HG03354 (cell line): Measurements from ENCODE around the gene ARID1B.

ENCODE experiments used
- ATAC-seq: cut with Tn5 transposase; IDR thresholded peaks from one replicate; pipeline ENCODE4 v1.9.1; 2021; ENCODE audit warnings: mild to moderate bottlenecking; ENCODE audit not compliant: unreplicated experiment, poor library complexity, severe bottlenecking

ARID1B gene

GRCh38 chr6:156996265-156996664 is 219.1 kb downstream of the ARID1B start:
- no peak for ATAC-seq

- no peak for ATAC-seq
Measured at GRCh38 chr6:156998794-156999330, 221.7 kb downstream of the ARID1B start.

- ATAC-seq: no peak
Measured at GRCh38 chr6:156999762-157000161, 222.6 kb downstream of the ARID1B start.

- ATAC-seq: no peak
Measured at GRCh38 chr6:157001716-157002115, 224.5 kb downstream of the ARID1B start.

- ATAC-seq: no peak
Measured at GRCh38 chr6:157002774-157003173, 225.6 kb downstream of the ARID1B start.

GRCh38 chr6:157005940-157006339 is 228.8 kb downstream of the ARID1B start:
- no peak for ATAC-seq

- no peak for ATAC-seq
Measured at GRCh38 chr6:157008568-157008967, 231.4 kb downstream of the ARID1B start.

- no peak for ATAC-seq
Measured at GRCh38 chr6:157012355-157012754, 235.2 kb downstream of the ARID1B start.

- no peak for ATAC-seq
Measured at GRCh38 chr6:157013649-157014304, 236.6 kb downstream of the ARID1B start.

- ATAC-seq: no peak
Measured at GRCh38 chr6:157014871-157015270, 237.7 kb downstream of the ARID1B start.

GRCh38 chr6:157017022-157017421 is 239.8 kb downstream of the ARID1B start:
- no peak for ATAC-seq

- ATAC-seq: no peak
Measured at GRCh38 chr6:157017861-157018260, 240.7 kb downstream of the ARID1B start.

- ATAC-seq: no peak
Measured at GRCh38 chr6:157019115-157019641, 242.0 kb downstream of the ARID1B start.

GRCh38 chr6:157019733-157020132 is 242.6 kb downstream of the ARID1B start:
- ATAC-seq: no peak

GRCh38 chr6:157020398-157020797 is 243.2 kb downstream of the ARID1B start:
- no peak for ATAC-seq

- peak; percentile 56 for ATAC-seq
Measured at GRCh38 chr6:157020881-157021343, 243.7 kb downstream of the ARID1B start.

GRCh38 chr6:157021344-157021992 is 244.3 kb downstream of the ARID1B start:
- peak; percentile 80 for ATAC-seq

GRCh38 chr6:157021993-157022740 is 245.0 kb downstream of the ARID1B start:
- peak; percentile 55 for ATAC-seq

- ATAC-seq: no peak
Measured at GRCh38 chr6:157023958-157024357, 246.8 kb downstream of the ARID1B start.

- no peak for ATAC-seq
Measured at GRCh38 chr6:157024745-157025144, 247.6 kb downstream of the ARID1B start.
